ENCODE results near the gene HLA-DRB1.

- TF ChIP-seq POLR2A (IDR thresholded peaks at IDR 0.05) (no peak), CTCF (IDR thresholded peaks at IDR 0.05) (no peak)
Measured at GRCh38 chr6:32604434-32604877, 14.8 kb upstream of the HLA-DRB1 start.

Measured in Peyer's patch (tissue), 4 donors.